T-helper 22 cell (primary cell): ENCODE data around the gene SDK1.

Source experiments
- DNase-seq: peaks from one replicate; pipeline ENCODE4 v3.0.0-alpha.2; 2020; ENCODE audit warnings: low read depth

The SDK1 gene

DNA sequence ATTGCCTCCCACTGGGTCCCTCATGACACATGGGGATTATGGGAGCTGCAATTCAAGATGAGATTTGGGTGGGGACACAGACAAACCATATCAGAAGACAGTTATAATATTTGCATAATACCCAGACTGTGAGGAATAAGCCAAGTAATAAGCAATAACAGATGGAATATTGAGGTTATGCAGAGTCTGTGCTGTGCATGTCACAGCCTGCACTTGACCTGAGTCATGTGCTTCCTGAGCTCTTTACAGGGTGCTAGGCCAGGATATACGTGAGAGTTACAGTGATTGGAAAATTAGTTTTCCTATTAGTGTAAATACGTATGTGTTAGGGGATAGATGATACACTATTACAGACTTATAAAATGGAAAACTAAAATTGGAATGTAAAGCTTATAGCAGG is 288.7 kb downstream of the SDK1 start:
- DNase-seq = no peak

- DNase-seq = no peak
These were observed 290.2 kb downstream of the SDK1 start for GRCh38 chr7:3591219-3591618.

DNA sequence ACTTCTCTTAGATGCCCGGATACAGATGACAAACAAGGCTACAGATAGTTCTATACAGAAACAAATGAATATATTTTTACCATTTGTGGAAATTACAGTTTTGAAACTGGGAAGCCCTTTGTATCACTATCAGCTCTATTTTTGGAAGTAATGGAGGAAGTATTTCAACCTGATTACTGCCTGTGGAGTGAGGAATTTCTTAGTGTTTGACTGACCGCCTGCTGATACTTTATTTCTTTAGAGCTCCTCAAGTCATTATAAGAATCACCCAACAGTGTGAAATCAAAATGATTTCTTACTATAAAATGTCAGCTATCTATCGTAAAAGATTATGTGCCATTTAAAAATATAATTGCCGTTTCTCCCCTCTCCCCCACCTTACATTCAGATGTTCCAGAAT is 290.9 kb downstream of the SDK1 start:
- DNase-seq = no peak

- no peak for DNase-seq
These were observed 291.5 kb downstream of the SDK1 start for GRCh38 chr7:3592401-3593134.

DNA sequence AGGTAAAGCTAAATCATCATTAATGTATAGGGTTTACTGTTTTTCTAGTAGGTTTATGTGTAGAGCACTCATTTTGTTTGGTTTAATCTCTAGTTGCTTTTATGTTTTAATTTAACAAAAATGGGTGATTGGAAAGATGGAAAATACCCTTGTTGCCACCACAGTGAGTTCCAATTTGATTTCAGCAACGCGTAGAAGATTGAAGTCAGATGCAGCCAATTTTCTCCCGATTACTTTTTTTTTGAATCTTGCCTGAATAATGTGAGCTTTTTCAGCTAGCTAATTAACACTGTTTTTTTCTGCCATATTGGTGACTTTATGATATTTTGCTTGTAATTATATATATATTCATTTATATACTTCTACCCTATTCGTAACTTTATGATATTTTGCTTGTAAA is 293.8 kb downstream of the SDK1 start:
- DNase-seq = no peak

DNA sequence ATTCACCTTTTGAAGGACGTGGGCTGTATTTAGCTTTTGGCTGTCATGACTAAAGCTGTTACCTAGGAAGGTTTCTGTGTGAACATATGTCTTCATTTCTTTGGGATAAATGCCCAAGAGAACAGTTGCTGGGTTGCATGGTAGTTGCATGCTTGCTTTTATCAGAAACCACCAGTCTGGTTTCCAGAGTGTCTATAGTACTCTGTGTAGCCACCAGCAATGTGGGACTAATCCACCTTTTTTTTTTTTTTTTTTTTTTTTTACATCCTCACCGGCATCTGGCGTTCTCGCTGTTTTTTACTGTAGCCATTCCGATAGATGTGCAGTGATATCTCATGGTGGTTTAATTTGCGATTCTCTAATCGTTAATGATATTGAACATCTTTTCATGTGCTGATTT is 297.8 kb downstream of the SDK1 start:
- no peak for DNase-seq

DNA sequence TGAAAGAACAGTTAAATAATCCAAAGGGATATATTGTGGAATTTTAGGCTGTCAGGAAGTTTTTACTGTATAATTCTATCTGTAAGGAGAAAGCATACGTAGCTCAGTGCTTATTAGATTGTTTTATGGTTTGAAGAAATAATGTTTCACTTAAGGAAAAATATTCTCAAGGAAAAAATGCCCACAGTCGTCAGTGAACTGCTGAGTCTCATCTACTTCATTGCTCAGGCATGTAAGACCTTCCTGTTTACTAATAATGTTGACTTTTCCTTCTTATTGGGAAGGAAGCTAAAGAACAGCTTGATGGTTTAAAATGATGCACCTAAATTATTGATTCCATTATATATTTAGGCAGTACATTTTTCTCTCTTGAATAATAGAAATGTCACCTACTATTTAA is 304.2 kb downstream of the SDK1 start:
- no peak for DNase-seq

DNA sequence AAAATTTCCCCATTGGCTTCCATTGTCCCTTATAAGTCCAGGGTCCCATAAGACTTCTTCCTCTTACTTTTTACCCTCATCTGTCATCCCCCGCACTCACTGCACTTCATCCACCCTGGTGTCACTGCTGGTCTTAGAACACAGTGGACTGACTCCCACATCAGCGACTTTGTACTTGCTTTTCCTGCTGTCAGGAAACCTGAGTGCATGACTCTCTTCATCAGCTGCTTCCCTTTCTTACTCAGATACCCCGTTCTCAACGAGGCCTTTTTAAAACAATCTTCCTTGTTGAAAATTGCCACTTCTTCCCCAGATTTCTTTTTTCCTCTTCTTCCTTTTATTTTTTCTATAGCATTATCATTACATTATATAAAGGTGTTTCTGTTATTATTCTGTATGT is 305.4 kb downstream of the SDK1 start:
- DNase-seq = no peak

GRCh38 chr7:3607847-3608246 is 306.8 kb downstream of the SDK1 start:
- no peak for DNase-seq

- no peak for DNase-seq
These were observed 315.3 kb downstream of the SDK1 start for GRCh38 chr7:3616306-3616705.

DNA sequence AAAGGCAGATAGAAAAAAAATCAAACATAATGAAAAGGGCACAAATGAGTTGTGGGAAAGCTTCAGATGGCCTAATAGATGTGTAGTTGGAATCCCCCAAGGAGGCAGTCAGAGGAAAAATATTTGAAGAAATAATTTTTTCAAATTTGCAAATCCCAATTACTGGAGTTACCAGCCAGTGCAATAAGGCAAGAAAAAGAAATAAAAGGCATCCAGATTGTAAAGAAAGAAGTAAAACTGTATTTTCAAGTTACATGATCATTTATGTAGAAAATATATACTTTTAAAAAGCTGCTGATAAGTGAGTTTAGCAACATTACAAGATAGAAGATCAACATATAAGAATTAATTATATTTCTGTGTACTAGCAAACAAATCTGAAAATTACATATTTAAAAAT is 329.0 kb downstream of the SDK1 start:
- no peak for DNase-seq

DNA sequence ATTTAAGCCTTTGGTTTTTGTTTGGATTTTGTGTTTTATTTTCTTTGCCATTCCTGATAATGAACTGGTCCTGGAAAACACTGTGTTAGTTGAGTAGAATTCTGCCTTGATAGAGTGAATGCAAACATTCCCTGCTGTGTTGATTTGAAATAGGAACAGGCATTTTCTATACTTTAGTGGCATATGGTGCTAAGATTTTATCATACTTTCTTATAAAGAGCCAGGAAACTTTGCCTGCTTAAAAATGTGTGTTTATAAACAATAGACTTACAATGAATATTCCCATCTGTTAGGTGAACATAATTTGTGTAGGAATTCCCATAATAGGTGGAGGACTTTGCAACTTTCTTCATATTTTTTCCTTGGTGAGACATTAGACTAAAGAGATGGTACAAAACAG is 333.3 kb downstream of the SDK1 start:
- no peak for DNase-seq

DNA sequence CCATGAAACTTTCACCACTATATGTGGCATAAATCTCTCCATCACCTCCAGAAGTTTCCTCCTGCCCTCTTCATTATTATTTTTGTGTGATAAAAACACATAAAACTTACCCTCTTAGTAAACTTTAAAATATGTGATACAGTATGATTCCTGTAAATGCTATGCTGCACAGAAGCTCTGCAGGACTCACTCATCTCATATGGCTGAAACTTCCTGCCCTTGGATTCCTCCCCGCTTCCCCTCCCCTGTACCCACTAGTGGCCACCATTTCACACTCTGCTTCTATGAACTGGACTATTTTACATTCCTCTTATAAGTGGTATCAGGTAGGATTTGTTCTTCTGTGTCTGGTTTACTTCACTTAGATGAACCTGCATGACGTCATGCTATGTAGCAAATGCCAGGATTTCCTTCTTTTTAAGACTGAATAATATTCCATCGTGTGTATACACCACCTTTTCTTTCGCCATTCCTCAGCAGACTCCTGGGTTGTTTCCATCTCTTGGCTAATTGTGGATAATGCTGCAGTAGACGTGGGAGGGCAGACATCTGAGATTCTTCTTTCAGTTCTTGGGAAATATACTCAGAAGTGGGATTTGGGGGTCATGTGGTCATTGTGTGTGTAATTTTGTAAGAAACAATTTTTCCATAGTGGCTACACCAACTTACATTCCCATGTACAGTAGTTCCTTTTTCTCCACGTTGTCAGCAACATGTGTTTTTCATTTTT is 335.2 kb downstream of the SDK1 start:
- DNase-seq = no peak

- DNase-seq = no peak
These were observed 338.2 kb downstream of the SDK1 start for GRCh38 chr7:3639253-3639652.

DNA sequence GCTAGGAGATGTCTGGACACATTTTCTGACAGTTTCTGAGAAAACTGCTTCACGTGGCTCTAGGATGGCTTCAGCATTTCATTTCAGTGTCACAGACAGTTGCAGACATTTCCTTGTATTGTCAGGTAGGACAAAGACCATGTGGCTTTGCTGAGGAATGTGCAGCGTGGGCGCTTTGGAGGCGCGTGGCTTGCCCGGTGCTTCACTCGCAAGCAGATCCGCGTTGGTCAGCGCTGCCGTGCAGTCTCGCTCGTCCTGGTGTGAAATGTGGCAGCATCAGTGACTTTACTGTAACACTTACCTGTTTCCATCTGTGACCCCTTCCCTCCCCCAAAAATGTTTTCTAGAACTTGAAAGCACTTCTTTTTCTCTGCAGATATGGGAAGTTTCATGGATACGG is 340.5 kb downstream of the SDK1 start:
- DNase-seq = no peak

DNA sequence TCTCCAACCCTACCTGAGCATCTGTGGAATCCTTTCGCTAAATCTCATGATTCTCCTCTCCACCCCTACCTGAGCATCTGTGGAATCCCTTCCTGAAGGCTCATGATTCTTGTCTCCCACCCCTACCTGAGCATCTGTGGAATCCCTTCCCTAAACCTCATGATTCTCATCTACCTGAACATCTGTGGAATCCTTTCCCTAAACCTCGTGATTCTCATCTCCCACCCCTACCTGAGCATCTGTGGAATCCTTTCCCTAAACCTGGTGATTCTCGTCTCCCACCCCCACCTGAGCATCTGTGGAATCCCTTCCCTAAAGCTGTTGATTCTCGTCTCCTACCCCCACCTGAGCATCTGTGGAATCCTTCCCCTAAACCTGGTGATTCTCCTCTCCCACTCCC is 342.0 kb downstream of the SDK1 start:
- no peak for DNase-seq

DNA sequence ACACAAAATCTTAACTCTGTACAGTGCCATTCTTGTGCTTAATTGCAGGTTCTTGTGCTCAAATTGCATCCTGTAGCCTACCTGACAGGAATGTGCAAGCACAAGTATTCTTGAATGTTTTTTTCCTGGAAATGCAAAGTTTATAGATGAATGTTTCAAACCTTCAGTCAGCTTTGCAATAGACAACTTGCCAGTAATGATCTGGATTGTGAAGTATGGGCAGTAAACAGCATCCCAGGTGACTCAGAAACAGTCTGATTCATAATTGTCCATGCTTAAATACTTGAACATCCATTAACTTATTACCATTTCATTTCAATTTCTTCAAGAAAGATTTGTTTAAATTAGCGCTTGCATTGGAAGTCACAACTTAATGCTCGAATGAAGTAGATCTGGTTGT is 347.2 kb downstream of the SDK1 start:
- DNase-seq = no peak

GRCh38 chr7:3649250-3649649 is 348.2 kb downstream of the SDK1 start:
- no peak for DNase-seq

- no peak for DNase-seq
These were observed 348.8 kb downstream of the SDK1 start for GRCh38 chr7:3649678-3650440.

DNA sequence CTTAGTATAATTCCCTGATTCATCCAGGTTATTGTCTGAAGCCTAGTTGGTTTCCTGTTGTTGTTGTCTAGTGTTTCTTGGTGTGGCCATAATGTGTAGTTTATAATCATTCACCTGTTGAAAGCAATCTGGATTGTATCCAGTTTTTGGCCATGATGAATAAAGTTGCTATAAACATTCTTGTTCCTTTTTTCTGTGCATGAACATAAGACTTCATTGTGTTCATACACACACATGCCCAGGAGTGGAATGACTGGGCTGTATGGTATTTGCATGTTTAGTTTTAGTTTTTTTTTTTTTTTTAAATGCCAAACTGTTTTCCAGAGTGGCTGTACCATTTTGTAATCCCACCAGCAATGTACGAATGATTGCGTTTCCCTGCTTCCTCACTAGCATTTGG is 349.8 kb downstream of the SDK1 start:
- DNase-seq = no peak

DNA sequence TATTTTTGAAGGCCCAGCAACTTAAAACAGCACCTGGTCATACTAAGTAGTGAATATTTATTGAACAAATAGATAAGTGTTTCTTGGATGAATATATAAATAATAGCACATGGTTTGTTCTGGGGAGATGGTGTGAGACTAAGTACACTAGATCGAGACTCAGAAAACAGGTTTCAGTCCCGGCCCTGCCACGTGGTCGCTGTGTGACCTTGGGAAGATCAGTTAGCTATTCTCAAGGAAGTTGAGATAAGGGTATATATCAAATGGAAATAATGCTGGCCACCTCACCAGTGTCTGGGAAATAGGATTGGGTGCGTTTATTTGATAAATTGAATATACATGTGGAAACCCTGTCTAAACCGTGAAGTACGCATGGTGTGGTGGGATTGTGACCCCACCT is 354.6 kb downstream of the SDK1 start:
- DNase-seq = no peak

DNA sequence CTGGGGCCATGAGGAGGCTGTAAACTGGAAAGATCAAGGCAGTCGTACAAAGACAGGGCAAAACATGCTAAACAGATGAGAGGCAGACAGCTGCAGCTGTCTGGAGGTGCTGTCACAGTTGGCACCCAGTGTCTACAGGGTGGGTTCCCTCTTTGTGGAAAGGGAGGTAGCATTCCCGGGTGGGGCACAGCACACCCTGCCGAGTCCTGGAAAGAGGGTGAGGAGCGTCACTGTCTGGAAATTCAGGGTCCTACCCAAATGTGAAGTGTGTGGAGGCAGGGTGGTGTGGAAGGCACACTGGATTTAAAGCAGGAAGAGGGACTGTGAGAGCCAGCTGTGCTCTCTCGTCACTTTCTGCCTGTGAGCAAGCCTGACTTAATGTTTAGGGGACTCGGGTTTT is 356.2 kb downstream of the SDK1 start:
- DNase-seq = no peak

DNA sequence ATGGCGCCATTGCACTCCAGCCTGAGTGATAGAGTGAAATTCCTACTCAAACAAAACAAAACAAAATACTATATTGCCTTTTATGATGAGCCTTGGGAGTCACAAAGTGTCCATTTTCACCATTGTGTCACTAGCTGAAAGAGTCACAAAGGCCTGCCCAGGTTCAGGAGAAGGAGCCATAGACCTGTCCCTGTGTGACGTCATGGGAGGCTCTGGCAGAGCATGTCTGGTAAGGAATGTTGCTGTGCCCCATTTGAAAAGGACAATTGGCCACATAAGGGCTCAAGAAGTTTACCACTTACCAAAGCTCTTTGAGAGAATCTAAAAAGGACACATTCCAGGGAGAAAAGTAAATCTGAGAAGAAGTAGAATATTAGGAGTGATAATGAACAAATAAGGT is 367.7 kb downstream of the SDK1 start:
- no peak for DNase-seq
